Measurements from ENCODE around the gene THPO. TPM values are rescaled to one million over a fixed set of nuclear protein-coding genes. Genes with fewer than 3 reads are reported as not detected.

Gene THPO
- total and polyA plus RNA-seq, 2 donors (not counting 3 experiments of a cell fraction or from before 2014, with no cell fraction given), result 0.08 TPM; not detected in 1

DNA sequence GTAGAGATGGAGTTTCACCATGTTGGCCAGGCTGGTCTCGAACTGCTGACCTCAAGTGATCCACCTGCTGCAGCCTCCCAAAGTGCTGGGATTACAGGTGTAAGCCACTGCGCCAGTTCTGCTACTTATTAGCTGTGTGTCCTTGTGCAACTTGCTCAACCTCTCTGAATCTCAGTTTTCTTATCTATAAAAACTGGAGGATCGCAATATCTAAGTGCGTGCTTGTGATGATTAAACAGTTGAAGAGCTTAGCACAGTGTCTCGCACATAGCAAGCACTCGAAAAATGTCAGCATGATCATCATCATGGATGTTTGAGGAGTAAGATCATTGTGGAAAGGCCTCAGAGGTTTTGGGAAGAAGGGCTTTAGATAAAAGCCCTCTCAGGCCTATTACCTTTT, 27.4 kb downstream of the THPO start:
- Histone ChIP-seq H3K4me1 (ENCODE audit: control insufficient read depth, extremely low read depth, insufficient read depth, low read length) (no peaks in the 10 kb centered on the region), H3K9me3 (replicated peaks; ENCODE audit: control insufficient read depth, insufficient read depth, low read length) (no peaks in the 10 kb centered on the region), H3K27me3 (ENCODE audit: control insufficient read depth in 2 of 2, insufficient read depth in 2 of 2, low read length in 2 of 2) (no peaks in the 10 kb centered on the region), H2AFZ (ENCODE audit: low read depth, low read length) (no peak overlapping the region), H3K9ac (replicated peaks; ENCODE audit: extremely low read depth, insufficient read depth, low read length) (no peak overlapping the region), H3K4me2 (ENCODE audit: insufficient read depth, low read length) (no peak overlapping the region), H3K27ac (ENCODE audit: insufficient read depth, low read depth, low read length) (no peak overlapping the region), H3K9me1 (replicated peaks; ENCODE audit: control insufficient read depth, extremely low read depth, insufficient read depth, low read length) (no peaks in the 10 kb centered on the region), H3K36me3 (ENCODE audit: control insufficient read depth in 2 of 2, extremely low read depth in 1 of 2, insufficient read depth in 2 of 2, low read length in 2 of 2) (peaks cover 0 to 7% of the 10 kb centered on the region in 2 experiments), H3K4me3 (replicated peaks in 1 of 3; ENCODE audit: insufficient read depth in 1 of 3, low read depth in 1 of 3, low read length in 3 of 3) (no peak overlapping the region), H3K79me2 (ENCODE audit: control insufficient read depth, insufficient read depth, low read length) (no peaks in the 10 kb centered on the region), H4K20me1 (replicated peaks; ENCODE audit: control insufficient read depth, extremely low read depth, insufficient read depth, low read length) (no peaks in the 10 kb centered on the region)
- ChIA-PET CTCF (no interaction called here), POLR2A (no interaction called here)
- BruUV-seq (replicated peaks), result no TSS peak
- no peak for TF ChIP-seq FOS (IDR thresholded peaks at IDR 0.05; ENCODE audit: borderline replicate concordance, insufficient read depth, low read length)
- no peak for TF ChIP-seq POLR2AphosphoS5 (IDR thresholded peaks at IDR 0.05; ENCODE audit: insufficient read depth, low read depth, low read length)
- no peak for TF ChIP-seq MYC (IDR thresholded peaks at IDR 0.05; ENCODE audit: low read depth, low read length)
- no peak for TF ChIP-seq EZH2 (IDR thresholded peaks at IDR 0.05; ENCODE audit: borderline replicate concordance, low read depth, low read length, severe bottlenecking)
- TF ChIP-seq, protein P1, sequence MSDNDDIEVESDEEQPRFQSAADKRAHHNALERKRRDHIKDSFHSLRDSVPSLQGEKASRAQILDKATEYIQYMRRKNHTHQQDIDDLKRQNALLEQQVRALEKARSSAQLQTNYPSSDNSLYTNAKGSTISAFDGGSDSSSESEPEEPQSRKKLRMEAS (IDR thresholded peaks at IDR 0.05; ENCODE audit: insufficient read depth, insufficient read length), result no peak
- TF ChIP-seq GATA2 (IDR thresholded peaks at IDR 0.05; ENCODE audit: insufficient read depth, insufficient read length, low read depth, low read length), result no peak
- TF ChIP-seq JUN (IDR thresholded peaks at IDR 0.05; ENCODE audit: borderline replicate concordance, insufficient read depth, insufficient read length, low read depth), result no peak
- TF ChIP-seq, protein P2, sequence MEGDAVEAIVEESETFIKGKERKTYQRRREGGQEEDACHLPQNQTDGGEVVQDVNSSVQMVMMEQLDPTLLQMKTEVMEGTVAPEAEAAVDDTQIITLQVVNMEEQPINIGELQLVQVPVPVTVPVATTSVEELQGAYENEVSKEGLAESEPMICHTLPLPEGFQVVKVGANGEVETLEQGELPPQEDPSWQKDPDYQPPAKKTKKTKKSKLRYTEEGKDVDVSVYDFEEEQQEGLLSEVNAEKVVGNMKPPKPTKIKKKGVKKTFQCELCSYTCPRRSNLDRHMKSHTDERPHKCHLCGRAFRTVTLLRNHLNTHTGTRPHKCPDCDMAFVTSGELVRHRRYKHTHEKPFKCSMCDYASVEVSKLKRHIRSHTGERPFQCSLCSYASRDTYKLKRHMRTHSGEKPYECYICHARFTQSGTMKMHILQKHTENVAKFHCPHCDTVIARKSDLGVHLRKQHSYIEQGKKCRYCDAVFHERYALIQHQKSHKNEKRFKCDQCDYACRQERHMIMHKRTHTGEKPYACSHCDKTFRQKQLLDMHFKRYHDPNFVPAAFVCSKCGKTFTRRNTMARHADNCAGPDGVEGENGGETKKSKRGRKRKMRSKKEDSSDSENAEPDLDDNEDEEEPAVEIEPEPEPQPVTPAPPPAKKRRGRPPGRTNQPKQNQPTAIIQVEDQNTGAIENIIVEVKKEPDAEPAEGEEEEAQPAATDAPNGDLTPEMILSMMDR (IDR thresholded peaks at IDR 0.05; ENCODE audit: extremely low read depth in 1 of 2, insufficient read depth in 1 of 2, low read depth in 1 of 2, low read length in 2 of 2), result no peak
- TF ChIP-seq POLR2A (IDR thresholded peaks at IDR 0.05; ENCODE audit: low read depth, low read length), result no peak
- FAIRE-seq, result no peak
- no peak for DNase-seq (ENCODE audit: low read depth, low spot score)
- intact Hi-C loops (cut with micrococcal nuclease), result no loop called here
- dilution Hi-C loops (cut with MboI; ENCODE audit: extremely low pct_ligation_motif_present, low sequenced_read_pairs), result no loop called here

Measured in endothelial cell of umbilical vein (primary cell).